Smooth muscle cell of trachea (primary cell): ENCODE measurements around the gene ACER3. TPM values are rescaled to one million over a fixed set of nuclear protein-coding genes. Genes with fewer than 3 reads are reported as not detected.

ENCODE experiments used
- total RNA-seq: library from RNA; depleted of rRNA; stranded (reverse); fragments of >200 nt; gene quantifications from 2 replicates; pipeline ENCODE4 v1.2.1, GENCODE V29; 2014

The ACER3 gene
- 6.0 and 12.9 TPM in 2 replicates for total RNA-seq

GRCh38 chr11:76860539-76861475 lies at the start of gene ACER3:
Gene ACER3, plus strand, starts transcription at chr11:76860918. Its CDS starts 59 bp downstream, at chr11:76860977.

DNA sequence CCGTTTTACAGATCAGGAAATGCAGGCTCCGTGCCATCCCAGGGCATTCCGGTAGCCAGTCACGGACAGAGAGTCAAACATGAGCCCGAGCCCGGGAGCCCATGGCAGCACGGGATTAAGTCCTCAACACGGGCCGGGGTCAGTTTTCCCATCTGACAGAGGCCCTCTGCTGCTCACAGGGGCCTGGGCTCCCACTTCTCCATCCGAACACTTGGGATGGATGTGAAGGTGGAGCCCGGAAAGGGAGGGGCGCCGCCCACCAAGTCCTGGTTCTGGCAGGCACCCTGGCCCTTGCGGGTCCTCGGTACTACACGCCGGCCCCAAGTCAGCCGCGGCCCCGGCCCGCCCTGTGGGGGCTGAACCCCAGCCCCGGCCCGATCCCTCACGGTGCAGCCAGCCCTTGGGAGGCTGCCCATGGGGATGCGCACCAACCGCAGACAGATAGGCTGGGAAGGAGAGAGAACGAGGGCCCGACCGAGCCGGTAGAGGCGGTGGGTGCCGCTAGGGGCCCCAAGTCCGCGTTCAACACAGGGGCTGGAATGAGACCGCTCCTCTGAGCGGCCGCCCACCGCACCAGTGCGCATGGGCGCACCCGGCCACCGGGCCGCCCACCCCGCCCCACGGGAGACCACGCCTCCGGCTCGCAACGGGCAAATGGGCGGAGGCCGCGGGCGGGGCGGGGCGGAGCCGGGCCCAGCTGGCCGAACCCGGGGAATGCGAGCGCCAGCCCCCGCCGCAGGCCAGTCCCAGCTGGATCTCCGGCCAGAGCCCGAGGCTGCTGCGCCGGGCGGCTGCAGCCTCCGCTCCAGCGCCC lies 205.7 kb downstream of the ACER3 start, which contains the start of gene CAPN5:
CAPN5 (plus strand) TSS at position 743 of the 814 bp plus-strand sequence. CDS start 17,916 bp downstream, outside the sequence.

Other genes with a start within 250 kb of the ACER3 start
- 5.4 and 48.3 TPM in 2 replicates for gene LRRC32, start 190.2 kb upstream of the ACER3 start, total RNA-seq
- 7.3 and 27.3 TPM in 2 replicates for gene TSKU, start 77.6 kb upstream of the ACER3 start, total RNA-seq
- not detected in 2 replicates for gene B3GNT6, start 173.5 kb downstream of the ACER3 start, total RNA-seq
- 34.5 and 52.6 TPM in 2 replicates for gene CAPN5, start 206.1 kb downstream of the ACER3 start, total RNA-seq
- gene OMP, start 241.9 kb downstream of the ACER3 start, total RNA-seq, result 0.29 and 1.3 TPM in 2 replicates